ENCODE data around the gene PMAIP1.

PMAIP1 gene

DNA sequence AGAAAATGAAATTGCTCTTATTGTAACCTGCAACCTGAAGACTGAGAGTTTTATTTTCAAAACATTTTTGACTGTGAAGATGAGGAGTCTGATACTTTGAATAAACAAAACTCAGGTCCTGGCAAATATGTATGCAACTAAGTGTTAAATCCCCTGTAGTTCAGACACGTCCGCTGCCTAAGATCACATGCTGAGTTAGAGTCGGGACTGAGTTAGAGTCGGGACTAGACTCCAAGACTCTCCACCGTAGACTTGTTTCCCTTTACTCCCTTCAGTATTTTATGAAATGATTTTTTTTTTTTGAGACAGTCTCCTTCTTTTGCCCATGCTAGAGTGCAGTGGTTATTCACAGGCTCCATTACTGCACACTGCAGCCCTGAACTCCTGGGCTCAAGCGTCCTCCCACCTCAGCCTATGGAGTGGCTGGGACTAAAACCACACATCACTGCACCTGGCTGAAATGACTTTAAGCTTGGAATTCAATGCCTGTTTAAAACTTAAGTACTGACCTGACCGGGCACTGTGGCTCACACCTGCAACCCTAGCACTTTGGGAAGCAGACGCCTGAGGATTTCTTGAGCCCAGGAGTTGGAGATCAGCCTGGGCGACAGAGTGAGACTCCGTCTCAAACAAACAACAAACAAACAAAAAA lies 28.0 kb upstream of the PMAIP1 start:
- Histone ChIP-seq H3K27ac (no peak overlapping the region), H3K4me3 (no peak overlapping the region), H3K27me3 (no peaks in the 10 kb centered on the region), H3K9me3 (no peaks in the 10 kb centered on the region), H3K36me3 (no peaks in the 10 kb centered on the region), H3K4me1 (no peaks in the 10 kb centered on the region)
- intact Hi-C loops (cut with DNase I; ENCODE audit: low total_unique reads) = no loop called here
- DNase-seq = no peak
- TF ChIP-seq, protein P1, sequence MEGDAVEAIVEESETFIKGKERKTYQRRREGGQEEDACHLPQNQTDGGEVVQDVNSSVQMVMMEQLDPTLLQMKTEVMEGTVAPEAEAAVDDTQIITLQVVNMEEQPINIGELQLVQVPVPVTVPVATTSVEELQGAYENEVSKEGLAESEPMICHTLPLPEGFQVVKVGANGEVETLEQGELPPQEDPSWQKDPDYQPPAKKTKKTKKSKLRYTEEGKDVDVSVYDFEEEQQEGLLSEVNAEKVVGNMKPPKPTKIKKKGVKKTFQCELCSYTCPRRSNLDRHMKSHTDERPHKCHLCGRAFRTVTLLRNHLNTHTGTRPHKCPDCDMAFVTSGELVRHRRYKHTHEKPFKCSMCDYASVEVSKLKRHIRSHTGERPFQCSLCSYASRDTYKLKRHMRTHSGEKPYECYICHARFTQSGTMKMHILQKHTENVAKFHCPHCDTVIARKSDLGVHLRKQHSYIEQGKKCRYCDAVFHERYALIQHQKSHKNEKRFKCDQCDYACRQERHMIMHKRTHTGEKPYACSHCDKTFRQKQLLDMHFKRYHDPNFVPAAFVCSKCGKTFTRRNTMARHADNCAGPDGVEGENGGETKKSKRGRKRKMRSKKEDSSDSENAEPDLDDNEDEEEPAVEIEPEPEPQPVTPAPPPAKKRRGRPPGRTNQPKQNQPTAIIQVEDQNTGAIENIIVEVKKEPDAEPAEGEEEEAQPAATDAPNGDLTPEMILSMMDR (IDR thresholded peaks at IDR 0.05) = no peak

GRCh38 chr18:59873641-59874040 lies 26.2 kb upstream of the PMAIP1 start:
- TF ChIP-seq, protein P1 (IDR thresholded peaks at IDR 0.05) = no peak

GRCh38 chr18:59874166-59874565 lies 25.6 kb upstream of the PMAIP1 start:
- Histone ChIP-seq H3K4me1 (no peaks in the 10 kb centered on the region), H3K36me3 (no peaks in the 10 kb centered on the region), H3K27ac (no peak overlapping the region), H3K9me3 (no peaks in the 10 kb centered on the region), H3K4me3 (no peak overlapping the region), H3K27me3 (no peaks in the 10 kb centered on the region)
- intact Hi-C loops (cut with DNase I; ENCODE audit: low total_unique reads) = no loop called here
- no peak for DNase-seq
- TF ChIP-seq, protein P1 (IDR thresholded peaks at IDR 0.05) = no peak

More at GRCh38 chr18:59873641-59874040, 26.2 kb upstream of the PMAIP1 start:
- Histone ChIP-seq H3K9me3 (no peaks in the 10 kb centered on the region), H3K36me3 (no peaks in the 10 kb centered on the region), H3K27me3 (no peaks in the 10 kb centered on the region), H3K4me1 (no peaks in the 10 kb centered on the region), H3K27ac (no peak overlapping the region), H3K4me3 (no peak overlapping the region)
- intact Hi-C loops (cut with DNase I; ENCODE audit: low total_unique reads) = no loop called here
- no peak for DNase-seq

DNA sequence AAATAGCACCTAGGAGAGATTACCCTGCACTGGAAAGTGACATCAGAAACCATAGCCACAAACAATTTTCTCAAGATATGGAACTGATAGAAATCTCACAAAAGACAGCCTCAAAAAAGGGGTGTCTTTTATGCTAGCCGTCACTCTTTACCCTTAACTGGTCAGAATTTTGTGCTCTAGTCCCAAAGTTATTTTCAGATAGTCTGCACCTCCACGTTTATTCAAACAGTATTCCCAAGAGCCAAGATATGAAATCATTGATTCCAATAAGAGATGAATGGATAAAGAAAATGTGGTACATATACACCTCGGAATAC lies 23.5 kb upstream of the PMAIP1 start:
- Histone ChIP-seq H3K27me3 (no peaks in the 10 kb centered on the region), H3K4me1 (no peaks in the 10 kb centered on the region), H3K4me3 (no peak overlapping the region), H3K9me3 (no peaks in the 10 kb centered on the region), H3K36me3 (no peaks in the 10 kb centered on the region), H3K27ac (no peak overlapping the region)
- no peak for DNase-seq
- TF ChIP-seq, protein P1 (IDR thresholded peaks at IDR 0.05) = no peak
- intact Hi-C loops (cut with DNase I; ENCODE audit: low total_unique reads) = no loop called here

DNA sequence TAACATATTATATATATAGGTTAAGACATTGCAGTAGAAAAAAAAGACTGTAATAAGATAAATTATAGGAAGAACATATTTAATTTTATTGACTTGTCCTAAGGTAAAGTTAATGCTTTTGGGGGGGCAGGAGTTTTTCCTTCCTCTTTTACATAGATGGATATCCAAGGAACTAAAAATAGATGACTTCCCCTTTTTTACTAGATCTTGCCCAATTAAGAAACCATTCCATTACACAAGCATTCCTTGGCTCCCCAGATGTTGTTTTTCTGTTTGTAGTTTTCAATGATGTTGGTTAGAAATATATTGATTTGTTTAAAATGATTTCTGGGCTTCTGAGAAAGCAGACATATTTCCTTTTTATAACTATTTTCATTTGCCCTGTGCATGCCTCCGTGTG lies 22.4 kb upstream of the PMAIP1 start:
- TF ChIP-seq, protein P1 (IDR thresholded peaks at IDR 0.05) = no peak
- H3K4me1 ChIP-seq = no peaks in the 10 kb centered on the region
- H3K36me3 ChIP-seq = no peaks in the 10 kb centered on the region
- no peak overlapping the region for H3K27ac ChIP-seq
- H3K9me3 ChIP-seq = no peaks in the 10 kb centered on the region
- H3K27me3 ChIP-seq = no peaks in the 10 kb centered on the region
- DNase-seq = no peak
- intact Hi-C loops (cut with DNase I; ENCODE audit: low total_unique reads) = no loop called here
- H3K4me3 ChIP-seq = no peak overlapping the region

- H3K36me3 ChIP-seq = no peaks in the 10 kb centered on the region
- H3K27me3 ChIP-seq = no peaks in the 10 kb centered on the region
- TF ChIP-seq, protein P1 (IDR thresholded peaks at IDR 0.05) = no peak
- no peaks in the 10 kb centered on the region for H3K4me1 ChIP-seq
- no peaks in the 10 kb centered on the region for H3K9me3 ChIP-seq
- no peak overlapping the region for H3K27ac ChIP-seq
- intact Hi-C loops (cut with DNase I; ENCODE audit: low total_unique reads) = no loop called here
- DNase-seq = no peak
- no peak overlapping the region for H3K4me3 ChIP-seq
Observed at GRCh38 chr18:59878644-59879043, 21.2 kb upstream of the PMAIP1 start.
